Small intestine (tissue), 7 donors: ENCODE results near the gene PTRHD1. TPM values are rescaled to one million over a fixed set of nuclear protein-coding genes. Genes with fewer than 3 reads are reported as not detected.

Experiments
- DNase-seq, 2 donors: peaks; one replicate each; pipeline versions ENCODE4 v3.0.0 to v3.0.0-alpha.2; 2013
- FAIRE-seq: peaks from 2 replicates; lab custom pipeline; 2012; peaks lifted over from hg19 to GRCh38; lab: Jason Lieb, UNC
- H3K27ac ChIP-seq, 3 donors: one replicate each; pipeline ENCODE4 v1.5.1; 2013; ENCODE audit warnings: low read length in 2 of 3, mild to moderate bottlenecking in 2 of 3, control low read depth in 1 of 3, inconsistent platforms in 1 of 3, low read depth in 1 of 3, moderate library complexity in 1 of 3
- H3K27me3 ChIP-seq, 3 donors: one replicate each; pipeline ENCODE4 v1.6.1; 2013; ENCODE audit warnings: low read length in 3 of 3, inconsistent platforms in 1 of 3; ENCODE audit not compliant: control insufficient read depth in 3 of 3, insufficient read depth in 3 of 3
- H3K36me3 ChIP-seq, 3 donors: one replicate each; pipeline ENCODE4 v1.6.1; 2013; ENCODE audit warnings: low read length in 3 of 3, inconsistent platforms in 1 of 3, low read depth in 1 of 3, mild to moderate bottlenecking in 1 of 3, moderate library complexity in 1 of 3; ENCODE audit not compliant: control insufficient read depth in 3 of 3, insufficient read depth in 2 of 3
- H3K4me1 ChIP-seq, 3 donors: one replicate each; pipeline ENCODE4 v1.6.1; 2013; ENCODE audit warnings: low read length in 2 of 3, inconsistent platforms in 1 of 3, low read depth in 1 of 3, mild to moderate bottlenecking in 1 of 3, moderate library complexity in 1 of 3; ENCODE audit not compliant: control insufficient read depth in 3 of 3, insufficient read depth in 2 of 3
- H3K4me3 ChIP-seq, 3 donors: one replicate each; pipeline ENCODE4 v1.5.1; 2013; ENCODE audit warnings: low read length in 3 of 3, control low read depth in 1 of 3, inconsistent platforms in 1 of 3, low read depth in 1 of 3, mild to moderate bottlenecking in 1 of 3, moderate library complexity in 1 of 3
- H3K9me3 ChIP-seq, 2 donors: one replicate each; pipeline ENCODE4 v1.6.1; 2013; ENCODE audit warnings: low read depth in 1 of 2, low read length in 1 of 2; ENCODE audit not compliant: control insufficient read depth in 2 of 2, insufficient read depth in 1 of 2
- WGBS, 3 donors: extraction: QIAGEN DNeasy Blood & Tissue Kit; methylation state at CpG; one replicate each; pipeline ENCODE4 v1.1.7; 2013; 5-methylcytosine and 5-hydroxymethylcytosine counted together
- polyA plus RNA-seq, 4 donors: library from polyadenylated mRNA; stranded (reverse) in 3 of 4; unstranded in 1 of 4; fragments of 200-250 nt in 3 of 4; fragments of 120-200 nt in 1 of 4; gene quantifications; one replicate each; pipeline versions ENCODE4 v1.2.1 to v1.2.3, GENCODE V29; 2013
- donor health status: healthy with polysubstance abuse.
- donor health status: control.
- donor health status: control.
- donor health status: Bipolar disorder and iron deficiency.
- donor health status: healthy.

Gene PTRHD1
- polyA plus RNA-seq, 4 donors, result 36.4 to 43.0 (median 39.9) TPM

- no peaks in the 10 kb centered on the region for H3K4me1 ChIP-seq
- H3K27me3 ChIP-seq, result no peaks in the 10 kb centered on the region
- FAIRE-seq (no peak), DNase-seq (no peak)
- 89 to 93% (median 91%) methylated on average over 5 of the region's 5 CpGs for WGBS, 3 donors
- H3K9me3 ChIP-seq, result no peaks in the 10 kb centered on the region
- H3K27ac ChIP-seq, result no peak overlapping the region
- H3K36me3 ChIP-seq, result peaks cover 11 to 28% (median 12%) of the 10 kb centered on the region in 3 donors
- no peak overlapping the region for H3K4me3 ChIP-seq
Measured at GRCh38 chr2:24768013-24768412, 25.2 kb downstream of the PTRHD1 start.

- Histone ChIP-seq H3K27me3 (no peaks in the 10 kb centered on the region), H3K27ac (no peak overlapping the region), H3K36me3 (peaks cover 11 to 36% (median 20%) of the 10 kb centered on the region in 3 donors), H3K4me3 (no peak overlapping the region), H3K4me1 (no peaks in the 10 kb centered on the region), H3K9me3 (no peaks in the 10 kb centered on the region)
- WGBS, 3 donors, result 69 to 80% (median 71%) methylated on average over 6 of the region's 6 CpGs
- FAIRE-seq (no peak), DNase-seq (no peak)
Measured at GRCh38 chr2:24766609-24767008, 26.6 kb downstream of the PTRHD1 start.

- DNase-seq (no peak), FAIRE-seq (no peak)
- Histone ChIP-seq H3K4me1 (no peaks in the 10 kb centered on the region), H3K27ac (no peak overlapping the region), H3K4me3 (no peak overlapping the region), H3K36me3 (peaks cover 11 to 34% (median 19%) of the 10 kb centered on the region in 3 donors), H3K9me3 (no peaks in the 10 kb centered on the region), H3K27me3 (no peaks in the 10 kb centered on the region)
- 91 to 97% (median 96%) methylated on average over 4 of the region's 4 CpGs for WGBS, 3 donors
Measured at GRCh38 chr2:24763843-24764242, 29.3 kb downstream of the PTRHD1 start.

GRCh38 chr2:24762518-24762917 lies 30.7 kb downstream of the PTRHD1 start:
- 69 to 91% (median 85%) methylated on average over 2 of the region's 2 CpGs for WGBS, 3 donors
- Histone ChIP-seq H3K27me3 (no peaks in the 10 kb centered on the region), H3K4me3 (no peak overlapping the region), H3K4me1 (no peaks in the 10 kb centered on the region), H3K36me3 (peaks cover 9 to 39% (median 15%) of the 10 kb centered on the region in 3 donors), H3K27ac (no peak overlapping the region), H3K9me3 (no peaks in the 10 kb centered on the region)
- no peak for FAIRE-seq
- DNase-seq, result no peak

- Histone ChIP-seq H3K27ac (no peak overlapping the region), H3K4me3 (no peak overlapping the region), H3K27me3 (no peaks in the 10 kb centered on the region), H3K4me1 (no peaks in the 10 kb centered on the region), H3K36me3 (peaks cover 11 to 39% (median 15%) of the 10 kb centered on the region in 3 donors), H3K9me3 (no peaks in the 10 kb centered on the region)
- FAIRE-seq, result no peak
- 81 to 96% (median 95%) methylated on average over 5 of the region's 5 CpGs for WGBS, 3 donors
- no peak for DNase-seq
Measured at GRCh38 chr2:24761866-24762265, 31.3 kb downstream of the PTRHD1 start.

- DNase-seq (no peak), FAIRE-seq (no peak)
- no peaks in the 10 kb centered on the region for H3K4me1 ChIP-seq
- H3K27me3 ChIP-seq, result no peaks in the 10 kb centered on the region
- H3K27ac ChIP-seq, result no peak overlapping the region
- no peak overlapping the region for H3K4me3 ChIP-seq
- WGBS, 3 donors, result 95 to 100% (median 100%) methylated on average over 1 of the region's 1 CpG
- H3K36me3 ChIP-seq, result peaks cover 11 to 23% (median 17%) of the 10 kb centered on the region in 3 donors
- no peaks in the 10 kb centered on the region for H3K9me3 ChIP-seq
Measured at GRCh38 chr2:24756789-24757188, 36.4 kb downstream of the PTRHD1 start.

- no peak for FAIRE-seq
- Histone ChIP-seq H3K27ac (no peak overlapping the region), H3K4me1 (no peaks in the 10 kb centered on the region), H3K27me3 (no peaks in the 10 kb centered on the region), H3K4me3 (no peak overlapping the region), H3K36me3 (peaks cover 11 to 21% (median 17%) of the 10 kb centered on the region in 3 donors), H3K9me3 (no peaks in the 10 kb centered on the region)
- WGBS, 3 donors, result 77 to 86% (median 79%) methylated on average over 3 of the region's 3 CpGs
- no peak for DNase-seq
Measured at GRCh38 chr2:24754985-24755705, 38.0 kb downstream of the PTRHD1 start.

- FAIRE-seq (no peak), DNase-seq (no peak)
- Histone ChIP-seq H3K4me3 (no peak overlapping the region), H3K36me3 (peaks cover 4 to 17% (median 14%) of the 10 kb centered on the region in 3 donors), H3K27ac (no peak overlapping the region), H3K27me3 (no peaks in the 10 kb centered on the region), H3K4me1 (no peaks in the 10 kb centered on the region), H3K9me3 (no peaks in the 10 kb centered on the region)
- WGBS, 3 donors, result 88 to 99% (median 95%) methylated on average over 7 of the region's 7 CpGs
Measured at GRCh38 chr2:24749069-24749691, 44.0 kb downstream of the PTRHD1 start.
